Lower leg skin (tissue), 4 donors: ENCODE data around the gene NHLH1. TPM values are rescaled to one million over a fixed set of nuclear protein-coding genes. Genes with fewer than 3 reads are reported as not detected.
"Not testable (repeated sequence)": the region's sequence is repeated elsewhere in the genome, so short reads cannot be mapped to it uniquely, and the experiment has no call there.

Source experiments
- DNase-seq, 2 donors: peaks; one replicate each; pipeline ENCODE4 v3.0.0-alpha.2; 2019; ENCODE audit warnings: low spot score in 2 of 2
- H3K4me3 ChIP-seq: fragments of 200-600 bp; sonication (generic); 2 replicates; pipeline ENCODE4 v1.5.1; 2017; ENCODE audit warnings: mild to moderate bottlenecking, low read depth; ENCODE audit not compliant: poor library complexity, severe bottlenecking
- CTCF ChIP-seq, 3 donors: fragments of 450-650 bp; IDR thresholded peaks; one replicate each; pipeline ENCODE4 v1.5.1; 2016; ENCODE audit warnings: antibody characterized with exemption in 3 of 3, mild to moderate bottlenecking in 3 of 3, moderate library complexity in 2 of 3
- POLR2A ChIP-seq, 2 donors: fragments of 450-650 bp; IDR thresholded peaks; one replicate each; pipeline ENCODE4 v1.6.1; 2016 to 2017; ENCODE audit warnings: antibody characterized with exemption in 2 of 2, mild to moderate bottlenecking in 1 of 2, moderate library complexity in 1 of 2
- WGBS, 2 donors: methylation state at CpG; one replicate each; pipeline ENCODE4 v1.1.5; 2018; 5-methylcytosine and 5-hydroxymethylcytosine counted together
- intact Hi-C: fragments of 100-400 bp; cut with DNase I; formaldehyde crosslinking; loops from one replicate; pipeline ENCODE4 v1.15.0; 2023; ENCODE audit warnings: low total_unique reads
- total RNA-seq, 4 donors: library from RNA; depleted of rRNA; stranded (reverse); fragments of >200 nt; gene quantifications; one replicate each; pipeline ENCODE4 v1.1.0, GENCODE V29; 2016

Gene NHLH1
- total RNA-seq, 4 donors from 2014 or later, result 0.10 TPM; not detected in 3

- 91 to 94% methylated on average over 4 of the region's 4 CpGs for WGBS, 2 donors
- no peak for TF ChIP-seq CTCF (IDR thresholded peaks at IDR 0.05)
- no peak for TF ChIP-seq POLR2A (IDR thresholded peaks at IDR 0.05)
- DNase-seq, result no peak
- H3K4me3 ChIP-seq, result no peak overlapping the region
- intact Hi-C loops, result no loop called here
Observed at GRCh38 chr1:160373696-160374095, 6.8 kb downstream of the NHLH1 start.

GRCh38 chr1:160374306-160375110 lies 7.6 kb downstream of the NHLH1 start:
- TF ChIP-seq CTCF (IDR thresholded peaks at IDR 0.05) (no peak), POLR2A (IDR thresholded peaks at IDR 0.05) (no peak)
- 54 to 57% methylated on average over 6 of the region's 6 CpGs for WGBS, 2 donors
- no peak for DNase-seq
- intact Hi-C loops, result no loop called here
- H3K4me3 ChIP-seq, result no peak overlapping the region

- TF ChIP-seq CTCF (IDR thresholded peaks at IDR 0.05) (no peak), POLR2A (IDR thresholded peaks at IDR 0.05) (no peak)
- WGBS, 2 donors, result 34 to 35% methylated on average over 9 of the region's 9 CpGs
- H3K4me3 ChIP-seq, result no peak overlapping the region
- DNase-seq, result peak in 1 of 2 donors; percentile 79
- intact Hi-C loops, result no loop called here
Observed at GRCh38 chr1:160375788-160376524, 9.1 kb downstream of the NHLH1 start.

- no peak overlapping the region for H3K4me3 ChIP-seq
- no peak for DNase-seq
- intact Hi-C loops, result no loop called here
- 17 to 26% methylated on average over 5 of the region's 5 CpGs for WGBS, 2 donors
- TF ChIP-seq CTCF (IDR thresholded peaks at IDR 0.05) (peak in 1 of 3 donors; percentile 90), POLR2A (IDR thresholded peaks at IDR 0.05) (no peak)
Observed at GRCh38 chr1:160376525-160377131, 9.8 kb downstream of the NHLH1 start.

- DNase-seq, result peak in 1 of 2 donors; percentile 53
- TF ChIP-seq POLR2A (IDR thresholded peaks at IDR 0.05) (no peak), CTCF (IDR thresholded peaks at IDR 0.05) (no peak)
- intact Hi-C loops, result no loop called here
- no peak overlapping the region for H3K4me3 ChIP-seq
- 77 to 81% methylated on average over 7 of the region's 7 CpGs for WGBS, 2 donors
Observed at GRCh38 chr1:160377585-160378206, 10.8 kb downstream of the NHLH1 start.

GRCh38 chr1:160384812-160385211 lies 17.9 kb downstream of the NHLH1 start:
- intact Hi-C loops, H3K4me3 ChIP-seq, DNase-seq: not testable (repeated sequence)
- WGBS, 2 donors, result 96 to 98% methylated on average over 2 of the region's 2 CpGs

- DNase-seq, H3K4me3 ChIP-seq, intact Hi-C loops: not testable (repeated sequence)
- WGBS, 2 donors, result 78 to 84% methylated on average over 4 of the region's 4 CpGs
Observed at GRCh38 chr1:160388406-160388805, 21.5 kb downstream of the NHLH1 start.
